ENCODE data around the gene PCNX1. TPM values are rescaled to one million over a fixed set of nuclear protein-coding genes. Genes with fewer than 3 reads are reported as not detected.

The PCNX1 gene
- total RNA-seq, 1 experiment from 2014 or later: 23.3 TPM

DNA sequence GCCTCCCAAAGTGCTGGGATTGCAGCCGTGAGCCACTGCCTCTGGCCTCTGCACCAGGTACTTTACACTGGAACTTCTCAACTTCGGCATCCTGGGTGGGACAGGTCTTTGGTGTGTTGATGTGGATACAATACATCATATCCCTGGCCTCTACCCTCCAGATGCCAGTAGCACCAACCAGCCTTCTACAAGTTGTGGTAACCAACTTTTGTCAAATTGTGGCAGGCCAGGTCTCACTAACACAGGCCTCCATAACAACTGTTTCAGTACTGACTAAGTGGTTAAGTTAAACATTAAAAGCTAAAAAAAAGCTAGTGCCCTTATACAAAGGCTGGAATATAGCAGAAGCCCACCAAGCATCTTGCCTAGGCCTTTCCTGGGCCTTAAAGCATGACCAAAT, 232.9 kb downstream of the PCNX1 start:
- no peaks in the 10 kb centered on the region for H3K9me2 ChIP-seq (replicated peaks; ENCODE audit: low read length)
- H3K4me2 ChIP-seq (ENCODE audit: low read length): no peak overlapping the region
- H3K36me3 ChIP-seq (ENCODE audit: low read depth, low read length): no peaks in the 10 kb centered on the region
- H3F3A ChIP-seq (ENCODE audit: low read length, unreplicated experiment): peaks cover 9% of the 10 kb centered on the region
- BruUV-seq (replicated peaks): no TSS peak
- H3K27me3 ChIP-seq (ENCODE audit: low read length): no peaks in the 10 kb centered on the region
- TF ChIP-seq EZH2 (IDR thresholded peaks at IDR 0.05; ENCODE audit: low read length, unreplicated experiment) (no peak), EZH2phosphoT487 (IDR thresholded peaks at IDR 0.05; ENCODE audit: borderline replicate concordance, low read length) (no peak)
- TF ChIP-seq, protein P1, sequence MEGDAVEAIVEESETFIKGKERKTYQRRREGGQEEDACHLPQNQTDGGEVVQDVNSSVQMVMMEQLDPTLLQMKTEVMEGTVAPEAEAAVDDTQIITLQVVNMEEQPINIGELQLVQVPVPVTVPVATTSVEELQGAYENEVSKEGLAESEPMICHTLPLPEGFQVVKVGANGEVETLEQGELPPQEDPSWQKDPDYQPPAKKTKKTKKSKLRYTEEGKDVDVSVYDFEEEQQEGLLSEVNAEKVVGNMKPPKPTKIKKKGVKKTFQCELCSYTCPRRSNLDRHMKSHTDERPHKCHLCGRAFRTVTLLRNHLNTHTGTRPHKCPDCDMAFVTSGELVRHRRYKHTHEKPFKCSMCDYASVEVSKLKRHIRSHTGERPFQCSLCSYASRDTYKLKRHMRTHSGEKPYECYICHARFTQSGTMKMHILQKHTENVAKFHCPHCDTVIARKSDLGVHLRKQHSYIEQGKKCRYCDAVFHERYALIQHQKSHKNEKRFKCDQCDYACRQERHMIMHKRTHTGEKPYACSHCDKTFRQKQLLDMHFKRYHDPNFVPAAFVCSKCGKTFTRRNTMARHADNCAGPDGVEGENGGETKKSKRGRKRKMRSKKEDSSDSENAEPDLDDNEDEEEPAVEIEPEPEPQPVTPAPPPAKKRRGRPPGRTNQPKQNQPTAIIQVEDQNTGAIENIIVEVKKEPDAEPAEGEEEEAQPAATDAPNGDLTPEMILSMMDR (conservative IDR thresholded peaks at IDR 0.05; ENCODE audit: low read depth, low read length): no peak
- H3K4me3 ChIP-seq (ENCODE audit: low read length): no peak overlapping the region
- ATAC-seq: no peak
- peaks cover 41% of the 10 kb centered on the region for H3K4me1 ChIP-seq (ENCODE audit: insufficient read depth, low read length)
- CTCF ChIA-PET: interaction anchor here (0.8 kb wide), 1 partner anchor 181 kb away, joined by 4 read pairs; no protein-coding TSS in a partner anchor
- POLR2A ChIA-PET (ENCODE audit: unreplicated experiment): no interaction called here
- intact Hi-C loops (cut with micrococcal nuclease): loop anchor here (5.0 to 10.0 kb wide), 2 partner anchors 375 to 437 kb away; no protein-coding TSS in a partner anchor
- H3K9ac ChIP-seq (ENCODE audit: low read length): peak overlapping the region; percentile 80; the same call in 1 of the 2 replicates
- H3K27ac ChIP-seq (ENCODE audit: low read length): peak overlapping the region; percentile 99
- H3K79me2 ChIP-seq (ENCODE audit: low read length): 0 out of 2 replicates have a peak, but pooled peaks cover 10% of the 10 kb centered on the region
- no peaks in the 10 kb centered on the region for H3K9me3 ChIP-seq (ENCODE audit: low read length)
- H2AFZ ChIP-seq (ENCODE audit: low read length): no peak overlapping the region
- no peak for DNase-seq
- no peaks in the 10 kb centered on the region for H4K20me1 ChIP-seq (ENCODE audit: low read length)

DNA sequence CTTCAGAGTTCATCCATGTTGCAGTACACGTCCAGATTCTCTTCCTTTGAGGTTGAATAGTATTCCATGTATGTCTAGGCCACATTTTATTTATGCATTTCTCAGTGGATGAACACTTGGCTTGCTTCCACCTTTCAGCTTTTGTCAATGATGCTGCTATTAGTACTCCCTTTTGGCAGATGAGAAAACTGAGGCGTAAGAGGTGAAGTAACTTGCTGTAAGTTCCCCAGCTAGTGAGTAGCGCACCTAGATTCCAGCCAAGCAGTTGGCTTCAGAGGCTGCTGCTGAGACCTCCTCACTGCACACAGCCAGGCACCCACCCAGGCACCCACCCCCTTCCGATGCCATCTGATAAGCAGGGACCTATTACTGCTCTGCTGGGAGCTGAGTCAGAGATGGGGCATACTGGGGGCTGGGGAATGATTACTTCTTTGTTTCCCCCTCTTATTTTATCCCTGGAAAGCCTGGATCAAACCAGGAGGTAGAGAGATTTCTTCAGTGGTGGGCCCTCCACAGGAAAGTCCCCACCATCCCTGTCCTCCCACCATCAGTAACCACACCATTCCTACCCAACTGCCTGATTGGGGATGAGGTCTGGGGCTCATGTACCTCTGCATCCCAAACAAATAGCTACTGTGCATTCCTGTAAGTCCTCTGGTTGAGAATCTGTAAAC, 234.6 kb downstream of the PCNX1 start:
- H3K9ac ChIP-seq (ENCODE audit: low read length): peak overlapping the region; percentile 80
- H3K4me1 ChIP-seq (ENCODE audit: insufficient read depth, low read length): peaks cover 41% of the 10 kb centered on the region
- CTCF ChIA-PET: interaction anchor here (0.5 to 1.7 kb wide), 8 partner anchors 149 to 714 kb away, joined by 3 to 10 read pairs (median 3); partner anchors contain the start of gene SIPA1L1
- no TSS peak for BruUV-seq (replicated peaks)
- peaks cover 9% of the 10 kb centered on the region for H3F3A ChIP-seq (ENCODE audit: low read length, unreplicated experiment)
- intact Hi-C loops (cut with micrococcal nuclease): loop anchor here (2.0 to 10.0 kb wide), 3 partner anchors 73 to 435 kb away; no protein-coding TSS in a partner anchor
- POLR2A ChIA-PET (ENCODE audit: unreplicated experiment): interaction anchor here (0.5 to 0.6 kb wide), 2 partner anchors 148 to 351 kb away, joined by 3 read pairs; no protein-coding TSS in a partner anchor
- no peaks in the 10 kb centered on the region for H3K9me3 ChIP-seq (ENCODE audit: low read length)
- peak overlapping the region; percentile 44 for H3K4me3 ChIP-seq (ENCODE audit: low read length)
- 0 out of 2 replicates have a peak, but pooled peaks cover 10% of the 10 kb centered on the region for H3K79me2 ChIP-seq (ENCODE audit: low read length)
- no peaks in the 10 kb centered on the region for H3K36me3 ChIP-seq (ENCODE audit: low read depth, low read length)
- no peaks in the 10 kb centered on the region for H3K9me2 ChIP-seq (replicated peaks; ENCODE audit: low read length)
- no peak overlapping the region for H2AFZ ChIP-seq (ENCODE audit: low read length)
- TF ChIP-seq EZH2phosphoT487 (IDR thresholded peaks at IDR 0.05; ENCODE audit: borderline replicate concordance, low read length) (no peak), EZH2 (IDR thresholded peaks at IDR 0.05; ENCODE audit: low read length, unreplicated experiment) (no peak)
- ATAC-seq (no peak), DNase-seq (peak; percentile 29)
- H3K27me3 ChIP-seq (ENCODE audit: low read length): no peaks in the 10 kb centered on the region
- peak overlapping the region; percentile 99 for H3K27ac ChIP-seq (ENCODE audit: low read length)
- H4K20me1 ChIP-seq (ENCODE audit: low read length): no peaks in the 10 kb centered on the region
- peak overlapping the region; percentile 65 for H3K4me2 ChIP-seq (ENCODE audit: low read length)

DNA sequence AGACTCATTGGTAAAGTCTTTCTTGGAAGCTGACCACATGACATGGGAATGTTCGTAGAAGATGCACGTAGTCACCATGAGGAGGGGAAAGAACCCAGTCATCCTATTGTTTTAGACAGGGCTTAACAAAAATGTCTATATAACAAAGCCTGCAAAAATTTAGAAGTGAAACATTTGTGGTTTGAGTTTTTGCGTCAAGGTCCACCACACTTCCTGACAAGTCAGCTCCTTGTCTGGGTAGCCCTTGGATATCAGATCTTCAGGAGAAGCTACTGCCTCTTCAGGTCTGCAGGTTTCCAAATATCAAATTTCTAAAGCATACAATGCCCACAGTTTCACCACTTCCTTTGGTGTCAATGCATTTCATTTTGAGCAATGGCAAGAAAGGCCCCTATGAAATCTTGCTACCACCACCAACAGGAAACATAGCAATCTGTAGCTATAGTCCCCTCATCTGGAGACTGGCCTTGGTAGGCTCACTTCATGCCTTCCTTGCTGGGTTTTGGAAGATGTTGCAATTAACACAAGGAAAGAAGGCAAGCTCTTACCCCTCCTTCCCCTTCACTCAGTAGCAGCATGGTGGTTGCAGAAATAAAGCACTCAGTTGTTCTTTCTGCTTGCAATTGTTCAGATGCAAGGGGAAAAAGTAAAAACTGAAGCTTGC, 235.2 kb downstream of the PCNX1 start:
- Histone ChIP-seq H3K79me2 (ENCODE audit: low read length) (0 out of 2 replicates have a peak, but pooled peaks cover 10% of the 10 kb centered on the region), H3F3A (ENCODE audit: low read length, unreplicated experiment) (peaks cover 9% of the 10 kb centered on the region), H3K4me2 (ENCODE audit: low read length) (peak overlapping the region; percentile 77), H3K27me3 (ENCODE audit: low read length) (no peaks in the 10 kb centered on the region), H3K9me3 (ENCODE audit: low read length) (no peaks in the 10 kb centered on the region), H3K4me3 (ENCODE audit: low read length) (peak overlapping the region; percentile 56), H3K9ac (ENCODE audit: low read length) (peak overlapping the region; percentile 93), H3K4me1 (ENCODE audit: insufficient read depth, low read length) (peaks cover 41% of the 10 kb centered on the region), H3K27ac (ENCODE audit: low read length) (peak overlapping the region; percentile 99), H3K36me3 (ENCODE audit: low read depth, low read length) (no peaks in the 10 kb centered on the region), H4K20me1 (ENCODE audit: low read length) (no peaks in the 10 kb centered on the region), H3K9me2 (replicated peaks; ENCODE audit: low read length) (no peaks in the 10 kb centered on the region), H2AFZ (ENCODE audit: low read length) (no peak overlapping the region)
- TF ChIP-seq, protein P1 (conservative IDR thresholded peaks at IDR 0.05; ENCODE audit: low read depth, low read length): no peak
- no peak for TF ChIP-seq EZH2phosphoT487 (IDR thresholded peaks at IDR 0.05; ENCODE audit: borderline replicate concordance, low read length)
- TF ChIP-seq EZH2 (IDR thresholded peaks at IDR 0.05; ENCODE audit: low read length, unreplicated experiment): no peak
- ATAC-seq: peak; percentile 37
- CTCF ChIA-PET: interaction anchor here (0.5 to 1.7 kb wide), 8 partner anchors 149 to 713 kb away, joined by 3 to 10 read pairs (median 3); partner anchors contain the start of gene SIPA1L1
- intact Hi-C loops (cut with micrococcal nuclease): loop anchor here (1.0 to 10.0 kb wide), 7 partner anchors 72 to 435 kb away; partner anchors contain the start of gene SIPA1L1
- POLR2A ChIA-PET (ENCODE audit: unreplicated experiment): interaction anchor here (0.5 to 1.1 kb wide), 3 partner anchors 147 to 350 kb away, joined by 3 read pairs; no protein-coding TSS in a partner anchor
- TSS peak; percentile 80 for BruUV-seq (replicated peaks)
- peak; percentile 96 for DNase-seq
